Endothelial cell of umbilical vein (primary cell): ENCODE data around the gene PRKAG2.

ENCODE experiments used
- CTCF ChIP-seq, 2 donors: IDR thresholded peaks; 1 replicate in 1 of 2; 2 replicates in 1 of 2; pipeline ENCODE4 v1.5.1; 2011; ENCODE audit warnings: low read length in 2 of 2, mild to moderate bottlenecking in 2 of 2, moderate library complexity in 2 of 2, control low read depth in 1 of 2, inconsistent platforms in 1 of 2, low read depth in 1 of 2; ENCODE audit not compliant: insufficient read depth in 1 of 2; ENCODE audit errors: extremely low read depth in 1 of 2
- EZH2 ChIP-seq: IDR thresholded peaks from 2 replicates; pipeline ENCODE4 v1.6.1; 2012; ENCODE audit warnings: borderline replicate concordance, low read depth, mild to moderate bottlenecking, moderate library complexity, low read length, inconsistent platforms; ENCODE audit not compliant: severe bottlenecking
- MAX ChIP-seq: IDR thresholded peaks from 2 replicates; pipeline ENCODE4 v1.6.1; 2011; ENCODE audit not compliant: insufficient read depth, insufficient read length
- MYC ChIP-seq: IDR thresholded peaks from one replicate; pipeline ENCODE4 v1.6.1; 2011; ENCODE audit warnings: mild to moderate bottlenecking, low read depth, low read length
- POLR2A ChIP-seq: IDR thresholded peaks from 2 replicates; pipeline ENCODE4 v1.6.1; 2012; ENCODE audit warnings: low read depth, mild to moderate bottlenecking, control low read depth, low read length
- POLR2AphosphoS5 ChIP-seq: IDR thresholded peaks from 2 replicates; pipeline ENCODE4 v1.6.1; 2012; ENCODE audit warnings: low read depth, mild to moderate bottlenecking, control low read depth, low read length, moderate library complexity; ENCODE audit not compliant: insufficient read depth

GRCh38 chr7:151819866-151820265 is 57.0 kb downstream of the PRKAG2 start:
- no peak for TF ChIP-seq EZH2
- no peak for TF ChIP-seq POLR2A
- no peak for TF ChIP-seq MAX
- TF ChIP-seq POLR2AphosphoS5: no peak
- TF ChIP-seq CTCF (IDR thresholded peaks at IDR 0.05; ENCODE audit: extremely low read depth in 1 of 2, insufficient read depth in 1 of 2, low read depth in 1 of 2, low read length in 2 of 2): no peak
- no peak for TF ChIP-seq MYC
